Superior temporal gyrus (tissue), 1 donor: Measurements from ENCODE around the gene GOLGA6D.
"Not testable (repeated sequence)": the region's sequence is repeated elsewhere in the genome, so short reads cannot be mapped to it uniquely, and the experiment has no call there.

ENCODE experiments used
- DNase-seq: peaks from one replicate; pipeline ENCODE4 v3.0.0-alpha.2; 2016; ENCODE audit errors: extremely low spot score

Gene GOLGA6D

DNA sequence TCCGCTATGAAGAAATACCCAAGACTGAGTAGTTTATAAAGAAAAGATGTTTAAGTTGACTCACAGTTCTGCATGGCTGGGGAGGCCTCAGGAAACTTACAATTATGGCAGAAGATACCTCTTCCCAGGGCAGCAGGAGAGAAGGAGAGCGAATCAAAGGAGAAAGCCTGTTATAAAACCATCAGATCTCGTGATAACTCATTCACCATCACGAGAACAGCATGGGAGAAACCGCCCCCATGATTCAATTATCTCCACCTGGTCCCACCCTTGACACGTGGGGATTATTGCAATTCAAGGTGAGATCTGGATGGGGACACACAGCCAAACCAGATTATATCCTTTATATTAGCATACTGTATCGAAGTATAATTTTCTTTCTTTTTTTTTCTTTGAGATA lies 49.5 kb downstream of the GOLGA6D start:
- DNase-seq = not testable (repeated sequence)

DNA sequence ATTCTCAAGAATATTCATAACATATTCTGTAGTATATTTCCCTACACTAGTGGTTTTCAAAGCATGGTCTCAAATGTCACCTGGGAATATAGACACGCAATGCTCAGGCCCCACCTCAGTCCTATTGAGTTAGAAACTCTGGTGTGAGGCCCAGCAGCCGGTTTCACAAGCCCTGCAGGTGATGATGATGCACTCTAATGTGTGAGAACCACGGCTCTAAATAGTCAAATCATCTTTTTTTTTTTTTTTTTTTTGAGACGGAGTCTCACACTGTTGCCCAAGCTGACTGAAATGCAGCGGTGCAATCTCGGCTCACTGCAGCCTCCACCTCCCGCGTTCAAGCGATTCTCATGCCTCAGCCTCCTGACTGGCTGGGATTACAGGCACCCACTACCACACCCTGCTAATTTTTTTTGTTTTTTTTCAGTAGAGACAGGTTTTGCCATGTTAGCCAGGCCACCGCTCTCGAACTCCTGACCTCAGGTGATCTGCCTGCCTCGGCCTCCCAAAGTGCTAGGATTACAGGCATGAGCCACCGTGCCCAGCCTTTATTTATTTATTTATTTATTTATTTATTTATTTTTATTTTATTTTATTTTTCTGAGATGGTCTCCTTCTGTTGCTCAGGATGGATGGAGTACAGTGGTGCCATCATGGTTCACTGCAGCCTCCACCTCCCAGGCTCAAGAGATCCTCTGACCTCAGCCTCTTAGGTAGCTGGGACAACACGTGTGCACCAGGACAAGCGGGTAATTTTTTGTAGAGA lies 51.2 kb downstream of the GOLGA6D start:
- not testable (repeated sequence) for DNase-seq

DNA sequence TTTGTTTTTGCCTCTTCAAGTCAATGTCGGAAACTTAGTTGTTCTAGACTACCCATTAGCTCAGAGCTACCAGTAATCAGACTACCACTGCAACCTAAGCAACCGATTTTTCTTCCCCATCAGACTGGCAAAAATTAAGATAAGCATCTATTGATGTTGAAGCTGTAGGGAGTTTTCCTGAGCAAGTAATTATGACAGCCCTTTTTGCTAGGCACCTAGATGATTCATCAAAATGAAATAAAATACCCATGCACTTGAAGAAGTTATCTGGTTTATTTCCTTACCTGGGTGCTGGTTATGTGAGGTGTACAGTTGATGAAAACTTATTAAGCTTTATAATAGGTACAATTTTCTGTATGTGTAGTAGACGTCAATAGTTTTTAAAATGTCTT lies 52.7 kb downstream of the GOLGA6D start:
- no peak for DNase-seq

DNA sequence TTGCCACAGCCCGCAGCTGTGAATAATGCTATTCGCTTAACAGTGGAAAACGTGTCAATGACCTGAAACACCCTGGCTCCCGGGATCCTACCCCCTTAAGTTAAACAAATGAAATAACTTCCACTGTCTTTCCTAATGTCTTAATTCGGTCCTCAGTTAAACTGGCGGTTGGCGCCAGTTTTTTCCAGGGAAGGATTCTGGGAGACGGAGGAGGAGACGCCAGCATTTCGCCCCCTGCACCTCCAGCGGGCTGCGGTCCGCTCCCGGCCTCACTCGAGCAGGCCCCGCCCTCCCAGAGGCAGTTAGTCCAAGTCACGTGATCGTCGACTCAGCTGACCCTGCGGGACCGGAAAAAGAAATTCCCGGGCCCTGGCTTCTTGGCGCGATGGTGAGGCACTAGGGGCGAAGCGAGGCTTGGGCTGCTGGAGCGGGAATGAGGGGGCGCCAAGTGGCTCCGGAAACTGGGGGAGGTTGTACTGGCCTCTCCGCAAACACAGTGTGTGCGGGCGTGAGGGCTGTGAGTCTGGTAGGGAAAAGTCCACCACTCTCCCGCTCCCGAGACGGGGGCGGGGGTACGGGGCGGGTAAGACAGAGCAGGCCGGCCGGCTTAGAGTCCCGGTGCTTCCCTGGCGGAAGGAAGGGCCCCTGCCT lies 53.2 kb downstream of the GOLGA6D start, which contains the start of gene COMMD4:
COMMD4 (plus strand) TSS at position 359 of the 651 bp plus-strand sequence; CDS start at position 386, 27 bp downstream.
- peak; percentile 99 for DNase-seq

DNA sequence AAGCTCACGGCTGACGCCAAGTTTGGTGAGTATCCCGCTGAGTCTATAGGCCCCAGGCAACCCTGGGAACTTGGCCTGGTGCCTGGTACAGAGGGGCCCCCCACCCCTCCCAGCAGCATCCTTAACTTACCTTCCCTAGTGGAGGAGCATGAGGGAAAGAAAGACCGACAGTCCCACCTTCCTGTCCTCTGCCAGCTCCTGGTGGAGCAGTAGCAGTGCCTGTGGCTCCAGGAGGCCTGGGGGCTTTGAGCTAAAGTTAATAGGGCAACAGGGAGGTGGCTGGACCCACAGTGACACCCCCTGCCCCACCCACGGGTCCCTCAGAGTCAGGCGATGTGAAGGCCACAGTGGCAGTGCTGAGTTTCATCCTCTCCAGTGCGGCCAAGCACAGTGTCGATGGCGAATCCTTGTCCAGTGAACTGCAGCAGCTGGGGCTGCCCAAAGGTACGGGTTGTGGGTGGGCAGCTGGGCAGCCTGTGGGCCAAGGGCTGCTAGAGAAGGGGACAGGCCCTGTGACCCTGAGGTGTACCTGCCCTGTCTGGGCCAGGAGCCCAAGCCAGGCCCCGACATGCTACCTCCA lies 56.1 kb downstream of the GOLGA6D start:
- no peak for DNase-seq

DNA sequence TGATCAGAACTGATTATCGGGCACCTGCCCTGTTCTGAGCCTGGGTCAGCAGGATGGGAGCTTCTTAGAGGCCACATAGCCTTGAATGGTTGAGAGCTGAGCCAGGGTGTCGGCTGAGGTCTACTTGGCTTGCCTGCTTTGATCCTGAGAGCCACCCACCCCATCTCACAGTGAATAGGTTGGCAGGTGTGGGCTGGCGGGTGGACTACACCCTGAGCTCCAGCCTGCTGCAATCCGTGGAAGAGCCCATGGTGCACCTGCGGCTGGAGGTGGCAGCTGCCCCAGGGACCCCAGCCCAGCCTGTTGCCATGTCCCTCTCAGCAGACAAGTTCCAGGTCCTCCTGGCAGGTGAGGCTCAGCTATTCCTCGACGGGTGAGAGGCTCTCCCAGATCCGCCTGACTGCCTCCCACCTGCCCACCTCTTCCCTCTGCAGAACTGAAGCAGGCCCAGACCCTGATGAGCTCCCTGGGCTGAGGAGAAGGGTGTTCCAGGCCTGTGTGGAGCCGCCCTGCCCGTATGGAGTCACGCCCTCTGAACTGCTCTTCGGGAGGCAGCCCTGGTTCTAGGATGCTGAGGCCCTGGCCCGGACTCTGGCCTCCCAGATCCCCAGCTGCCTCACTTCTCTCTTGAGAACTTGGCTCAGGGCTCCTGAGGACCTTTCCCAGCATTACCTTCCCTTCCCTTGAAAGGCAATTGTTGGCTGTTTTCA lies 57.1 kb downstream of the GOLGA6D start:
- no peak for DNase-seq

DNA sequence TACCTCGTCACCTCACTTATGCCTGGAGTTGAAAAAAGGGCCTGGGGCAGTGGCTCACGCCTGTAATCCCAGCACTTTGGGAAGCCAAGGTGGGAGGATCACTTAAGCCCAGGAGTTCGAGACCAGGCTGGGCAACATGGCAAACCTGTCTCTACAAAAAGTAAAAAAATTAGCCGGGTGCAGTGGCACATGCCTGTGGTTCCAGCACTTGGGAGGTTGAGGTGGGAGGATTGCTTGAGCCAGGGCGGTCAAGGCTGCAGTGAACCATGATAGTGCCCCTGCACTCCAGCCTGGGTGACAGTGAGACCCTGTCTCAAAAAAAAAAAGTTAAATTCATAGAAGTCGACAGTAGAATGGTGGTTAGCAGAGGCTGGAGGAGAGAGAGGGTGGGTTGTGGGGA lies 59.6 kb downstream of the GOLGA6D start:
- DNase-seq = no peak

DNA sequence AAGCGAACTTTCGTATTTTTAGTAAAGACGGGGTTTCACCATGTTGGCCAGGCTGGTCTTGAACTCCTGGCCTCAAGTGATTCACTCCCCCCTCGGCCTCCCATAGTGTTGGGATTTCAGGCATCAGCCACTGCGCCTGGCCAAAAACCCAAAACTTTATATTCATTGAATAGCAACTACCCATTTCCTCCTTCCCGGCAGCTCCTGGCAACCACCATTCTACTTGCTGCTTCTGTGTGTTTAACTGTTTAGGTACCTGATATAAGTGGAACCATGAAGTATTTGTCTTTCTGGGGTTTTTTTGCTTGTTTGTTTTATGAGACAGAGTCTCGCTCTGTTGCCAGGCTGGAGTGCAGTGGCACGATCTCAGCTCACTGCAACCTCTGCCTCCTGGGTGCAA lies 61.3 kb downstream of the GOLGA6D start:
- DNase-seq = not testable (repeated sequence)
